Suppressor macrophage treated with lipopolysaccharide for 1 hour (primary cell): ENCODE data around the gene RAP1B.

Source experiments
- DNase-seq, 3 donors: peaks; one replicate each; pipeline ENCODE4 v3.0.0-alpha.2; 2020 to 2022

The RAP1B gene

GRCh38 chr12:68612202-68612601 is 1.5 kb downstream of the RAP1B start:
- DNase-seq = peak; percentile 71 to 90 (median 85)

GRCh38 chr12:68612697-68613096 is 2.0 kb downstream of the RAP1B start:
- DNase-seq = peak in 1 of 3 donors; percentile 46

- peak in 1 of 3 donors; percentile 27 for DNase-seq
Measured at GRCh38 chr12:68613209-68613904, 2.7 kb downstream of the RAP1B start.

GRCh38 chr12:68614105-68614679 is 3.5 kb downstream of the RAP1B start:
- DNase-seq = peak in 1 of 3 donors; percentile 22

GRCh38 chr12:68614769-68615168 is 4.1 kb downstream of the RAP1B start:
- DNase-seq = no peak

GRCh38 chr12:68617160-68617926 is 6.6 kb downstream of the RAP1B start:
- DNase-seq = peak; percentile 41 to 83 (median 78)

GRCh38 chr12:68619541-68619940 is 8.8 kb downstream of the RAP1B start:
- DNase-seq = no peak

- peak; percentile 38 to 54 (median 48) for DNase-seq
Measured at GRCh38 chr12:68620519-68621471, 10.1 kb downstream of the RAP1B start.

- DNase-seq = no peak
Measured at GRCh38 chr12:68621472-68622081, 10.9 kb downstream of the RAP1B start.

- peak; percentile 36 to 66 (median 55) for DNase-seq
Measured at GRCh38 chr12:68622250-68622649, 11.6 kb downstream of the RAP1B start.

- no peak for DNase-seq
Measured at GRCh38 chr12:68623059-68623458, 12.4 kb downstream of the RAP1B start.

- no peak for DNase-seq
Measured at GRCh38 chr12:68623984-68624383, 13.3 kb downstream of the RAP1B start.

GRCh38 chr12:68624933-68625332 is 14.2 kb downstream of the RAP1B start:
- DNase-seq = no peak

GRCh38 chr12:68627673-68628319 is 17.1 kb downstream of the RAP1B start:
- no peak for DNase-seq

- no peak for DNase-seq
Measured at GRCh38 chr12:68628698-68629097, 18.0 kb downstream of the RAP1B start.

- no peak for DNase-seq
Measured at GRCh38 chr12:68630050-68630449, 19.4 kb downstream of the RAP1B start.

GRCh38 chr12:68630598-68630997 is 19.9 kb downstream of the RAP1B start:
- no peak for DNase-seq

GRCh38 chr12:68631227-68631626 is 20.5 kb downstream of the RAP1B start:
- no peak for DNase-seq

- DNase-seq = no peak
Measured at GRCh38 chr12:68632486-68632885, 21.8 kb downstream of the RAP1B start.

GRCh38 chr12:68633614-68634558 is 23.2 kb downstream of the RAP1B start:
- DNase-seq = peak in 2 of 3 donors; percentile 38 to 39
